A549 (cell line): ENCODE data around the gene ASAH2. TPM values are rescaled to one million over a fixed set of nuclear protein-coding genes. Genes with fewer than 3 reads are reported as not detected.

Experiments used
- ATAC-seq, 2 experiments: fragments of 200-7000 bp in 1 of 2; fragments of >200 bp in 1 of 2; cut with Nextera tagmentation in 1 of 2; cut with Tn5 transposase in 1 of 2; 3 replicates each; pipeline versions ENCODE4 v1.8.0 to v1.9.1; 2018 to 2020; ENCODE audit warnings: mild to moderate bottlenecking in 1 of 2, moderate library complexity in 1 of 2
- CTCF ChIA-PET: fragments of 300-600 bp; sonication (Branson Sonifier 250); formaldehyde crosslinking; extraction: SDS; loops from one replicate; lab custom pipeline; 2021; ENCODE audit warnings: antibody characterized with exemption, inconsistent platforms; lab: Yijun Ruan, JAX
- POLR2A ChIA-PET: fragments of 350-600 bp; formaldehyde crosslinking; extraction: SDS; loops from one replicate; lab custom pipeline; 2021; ENCODE audit warnings: antibody characterized with exemption, inconsistent platforms; lab: Yijun Ruan, JAX
- DNase-seq, 2 experiments: peaks; one replicate each; pipeline versions ENCODE4 v3.0.0 to v3.0.0-alpha.2; 2011 to 2016; ENCODE audit warnings: low read depth in 1 of 2, low spot score in 1 of 2
- FAIRE-seq: peaks from 2 replicates; lab custom pipeline; 2011; peaks lifted over from hg19 to GRCh38; lab: Jason Lieb, UNC
- H3K27ac ChIP-seq, 2 experiments: fragments of >200 bp; sonication (Bioruptor Twin); formaldehyde crosslinking; 3 replicates each; pipeline ENCODE4 v1.5.1; 2016 to 2017
- H3K4me1 ChIP-seq: fragments of >200 bp; sonication (Bioruptor Twin); formaldehyde crosslinking; 3 replicates; pipeline ENCODE4 v1.6.1; 2016
- H3K4me2 ChIP-seq: fragments of >200 bp; sonication (Bioruptor Twin); formaldehyde crosslinking; 3 replicates; pipeline ENCODE4 v1.6.1; 2016
- H3K4me3 ChIP-seq: fragments of >200 bp; sonication (Bioruptor Twin); formaldehyde crosslinking; 3 replicates; pipeline ENCODE4 v1.5.1; 2016
- H3K9me3 ChIP-seq: fragments of >200 bp; sonication (Bioruptor Twin); formaldehyde crosslinking; 3 replicates; pipeline ENCODE4 v1.6.1; 2016
- CBX2 ChIP-seq: fragments of 200-600 bp; sonication (generic); IDR thresholded peaks from 2 replicates; pipeline ENCODE4 v1.6.1; 2016; ENCODE audit warnings: low read depth, mild to moderate bottlenecking, borderline replicate concordance
- EHMT2 ChIP-seq: fragments of 200-600 bp; sonication (generic); IDR thresholded peaks from 2 replicates; pipeline ENCODE4 v1.6.1; 2016; ENCODE audit warnings: antibody characterized with exemption, low read depth, mild to moderate bottlenecking, moderate library complexity
- EP300 ChIP-seq, 2 experiments: fragments of >200 bp; sonication (Bioruptor Twin); formaldehyde crosslinking; IDR thresholded peaks; 2 replicates in 1 of 2; 3 replicates in 1 of 2; pipeline ENCODE4 v1.6.1; 2016 to 2017
- ESRRA ChIP-seq: fragments of 150-350 bp; IDR thresholded peaks from 2 replicates; pipeline ENCODE4 v1.6.1; 2014; ENCODE audit warnings: mild to moderate bottlenecking, low read length, borderline replicate concordance
- FOSL2 ChIP-seq, 2 experiments: fragments of 450-650 bp in 1 of 2; fragments of >200 bp in 1 of 2; sonication (Bioruptor Twin) in 1 of 2; formaldehyde crosslinking; IDR thresholded peaks; 2 replicates each; pipeline versions ENCODE4 v1.5.0 to v1.6.1; 2016 to 2020; ENCODE audit warnings: mild to moderate bottlenecking in 1 of 2, moderate library complexity in 1 of 2
- FOXS1 ChIP-seq: fragments of 250-450 bp; sonication (Bioruptor Pico); IDR thresholded peaks from 2 replicates; pipeline ENCODE4 v1.5.0; 2020; ENCODE audit warnings: mild to moderate bottlenecking, moderate library complexity
- HDAC2 ChIP-seq: fragments of 200-600 bp; sonication (generic); IDR thresholded peaks from 2 replicates; pipeline ENCODE4 v1.6.1; 2016
- JUNB ChIP-seq: fragments of >200 bp; sonication (Bioruptor Twin); formaldehyde crosslinking; IDR thresholded peaks from 2 replicates; pipeline ENCODE4 v1.6.1; 2016
- KDM1A ChIP-seq: fragments of 200-600 bp; sonication (generic); IDR thresholded peaks from 2 replicates; pipeline ENCODE4 v1.6.1; 2016; ENCODE audit warnings: low read depth, mild to moderate bottlenecking
- KDM5A ChIP-seq: fragments of 200-600 bp; sonication (generic); IDR thresholded peaks from 2 replicates; pipeline ENCODE4 v1.6.1; 2016; ENCODE audit warnings: antibody characterized with exemption, mild to moderate bottlenecking
- MAFK ChIP-seq: fragments of 450-650 bp; IDR thresholded peaks from 2 replicates; pipeline ENCODE4 v1.6.1; 2014; ENCODE audit not compliant: partially characterized antibody
- PHF8 ChIP-seq: fragments of 200-600 bp; sonication (generic); IDR thresholded peaks from 2 replicates; pipeline ENCODE4 v1.6.1; 2016; ENCODE audit warnings: low read depth, mild to moderate bottlenecking, antibody characterized with exemption, moderate library complexity, borderline replicate concordance
- POLR2AphosphoS2 ChIP-seq: conservative IDR thresholded peaks from 2 replicates; pipeline ENCODE4 v1.6.1; 2012; ENCODE audit warnings: low read length, improper control_type of control experiment, inconsistent platforms
- RCOR1 ChIP-seq: fragments of 150-350 bp; IDR thresholded peaks from 2 replicates; pipeline ENCODE4 v1.6.1; 2014; ENCODE audit warnings: antibody characterized with exemption, low read length, low read depth
- TP53 ChIP-seq: fragments of 250-450 bp; sonication (Bioruptor Pico); IDR thresholded peaks from 2 replicates; pipeline ENCODE4 v1.5.0; 2021; ENCODE audit warnings: mild to moderate bottlenecking, moderate library complexity
- WGBS: methylation state at CpG from one replicate; pipeline ENCODE4 v1.1.6; 2017; ENCODE audit errors: missing lambda C conversion rate; 5-methylcytosine and 5-hydroxymethylcytosine counted together
- polyA plus RNA-seq, 4 experiments: library from polyadenylated mRNA; depleted of rRNA in 3 of 4; stranded (reverse); fragments of >200 nt; fragmentation: RNase III in 1 of 4; extraction: RNeasy Plus Mini Kit Qiagen cat#74134 plus additional on column Dnase treatment in 1 of 4; gene quantifications; 2 replicates in 3 of 4; 3 replicates in 1 of 4; pipeline ENCODE4 v1.2.3, GENCODE V29; 2011 to 2017
- TF ChIP-seq, protein P1 (sequence below): fragments of 450-650 bp; IDR thresholded peaks from 2 replicates; pipeline ENCODE4 v1.6.1; 2014; ENCODE audit warnings: antibody characterized with exemption
- TF ChIP-seq, protein P2 (sequence below): fragments of >200 bp; sonication (Bioruptor Twin); formaldehyde crosslinking; IDR thresholded peaks from 3 replicates; pipeline ENCODE4 v1.5.1; 2016

The ASAH2 gene
- polyA plus RNA-seq, 2 of the 4 experiments (the other 2 are of a cell fraction), result 0.17 to 4.8 TPM

- Histone ChIP-seq H3K4me3 (no peak overlapping the region), H3K4me1 (no peaks in the 10 kb centered on the region), H3K9me3 (no peaks in the 10 kb centered on the region), H3K27ac (no peak overlapping the region), H3K4me2 (no peak overlapping the region)
- WGBS, result 60% methylated on average over 6 of the region's 6 CpGs
- DNase-seq (no peak), ATAC-seq (no peak), FAIRE-seq (no peak)
- CTCF ChIA-PET, result no interaction called here
- POLR2A ChIA-PET, result no interaction called here
- TF ChIP-seq CBX2 (no peak), POLR2AphosphoS2 (no peak), HDAC2 (no peak), FOSL2 (IDR thresholded peaks at IDR 0.05) (no peak), FOSL2 (CRISPR knock-in tag; IDR thresholded peaks at IDR 0.05) (no peak)
- TF ChIP-seq, protein P1, sequence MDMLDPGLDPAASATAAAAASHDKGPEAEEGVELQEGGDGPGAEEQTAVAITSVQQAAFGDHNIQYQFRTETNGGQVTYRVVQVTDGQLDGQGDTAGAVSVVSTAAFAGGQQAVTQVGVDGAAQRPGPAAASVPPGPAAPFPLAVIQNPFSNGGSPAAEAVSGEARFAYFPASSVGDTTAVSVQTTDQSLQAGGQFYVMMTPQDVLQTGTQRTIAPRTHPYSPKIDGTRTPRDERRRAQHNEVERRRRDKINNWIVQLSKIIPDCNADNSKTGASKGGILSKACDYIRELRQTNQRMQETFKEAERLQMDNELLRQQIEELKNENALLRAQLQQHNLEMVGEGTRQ, result no peak
Measured at GRCh38 chr10:50289196-50289595, 37.9 kb upstream of the ASAH2 start.

- POLR2A ChIA-PET, result no interaction called here
- no peak for DNase-seq
- no peak overlapping the region for H3K27ac ChIP-seq
- no peak for ATAC-seq
- TF ChIP-seq, protein P2, sequence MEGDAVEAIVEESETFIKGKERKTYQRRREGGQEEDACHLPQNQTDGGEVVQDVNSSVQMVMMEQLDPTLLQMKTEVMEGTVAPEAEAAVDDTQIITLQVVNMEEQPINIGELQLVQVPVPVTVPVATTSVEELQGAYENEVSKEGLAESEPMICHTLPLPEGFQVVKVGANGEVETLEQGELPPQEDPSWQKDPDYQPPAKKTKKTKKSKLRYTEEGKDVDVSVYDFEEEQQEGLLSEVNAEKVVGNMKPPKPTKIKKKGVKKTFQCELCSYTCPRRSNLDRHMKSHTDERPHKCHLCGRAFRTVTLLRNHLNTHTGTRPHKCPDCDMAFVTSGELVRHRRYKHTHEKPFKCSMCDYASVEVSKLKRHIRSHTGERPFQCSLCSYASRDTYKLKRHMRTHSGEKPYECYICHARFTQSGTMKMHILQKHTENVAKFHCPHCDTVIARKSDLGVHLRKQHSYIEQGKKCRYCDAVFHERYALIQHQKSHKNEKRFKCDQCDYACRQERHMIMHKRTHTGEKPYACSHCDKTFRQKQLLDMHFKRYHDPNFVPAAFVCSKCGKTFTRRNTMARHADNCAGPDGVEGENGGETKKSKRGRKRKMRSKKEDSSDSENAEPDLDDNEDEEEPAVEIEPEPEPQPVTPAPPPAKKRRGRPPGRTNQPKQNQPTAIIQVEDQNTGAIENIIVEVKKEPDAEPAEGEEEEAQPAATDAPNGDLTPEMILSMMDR, result no peak
- TF ChIP-seq JUNB (no peak), EP300 (IDR thresholded peaks at IDR 0.05) (no peak), MAFK (no peak), ESRRA (no peak), RCOR1 (no peak), KDM1A (no peak), EHMT2 (no peak)
- FAIRE-seq, result no peak
- no peaks in the 10 kb centered on the region for H3K9me3 ChIP-seq
- H3K4me2 ChIP-seq, result no peak overlapping the region
- no peak overlapping the region for H3K4me3 ChIP-seq
- no peaks in the 10 kb centered on the region for H3K4me1 ChIP-seq
- CTCF ChIA-PET, result interaction anchor here (0.9 kb wide), 1 partner anchor 12 kb away, joined by 6 read pairs; no protein-coding TSS in a partner anchor
- 71% methylated on average over 9 of the region's 9 CpGs for WGBS
Measured at GRCh38 chr10:50286996-50287803, 35.9 kb upstream of the ASAH2 start.

GRCh38 chr10:50286517-50286916, 35.2 kb upstream of the ASAH2 start:
- ATAC-seq (no peak), DNase-seq (no peak), FAIRE-seq (no peak)
- Histone ChIP-seq H3K27ac (no peak overlapping the region), H3K9me3 (no peaks in the 10 kb centered on the region), H3K4me1 (no peaks in the 10 kb centered on the region), H3K4me3 (no peak overlapping the region), H3K4me2 (no peak overlapping the region)
- ChIA-PET POLR2A (no interaction called here), CTCF (interaction anchor here (0.9 kb wide), 1 partner anchor 11 kb away, joined by 6 read pairs; no protein-coding TSS in a partner anchor)
- WGBS, result 4% methylated on average over 2 of the region's 2 CpGs
- TF ChIP-seq, protein P1, result no peak
- TF ChIP-seq RCOR1, result no peak
- TF ChIP-seq FOSL2 (IDR thresholded peaks at IDR 0.05), result no peak
- no peak for TF ChIP-seq FOSL2 (CRISPR knock-in tag; IDR thresholded peaks at IDR 0.05)
- TF ChIP-seq FOXS1, result no peak
- no peak for TF ChIP-seq PHF8
- no peak for TF ChIP-seq CBX2
- no peak for TF ChIP-seq KDM5A
- no peak for TF ChIP-seq TP53 (CRISPR knock-in tag)
- TF ChIP-seq, all 56 proteins: peak for 0
